ENCODE results near the gene SPDYE18.
"Not testable (repeated sequence)": the region's sequence is repeated elsewhere in the genome, so short reads cannot be mapped to it uniquely, and the experiment has no call there.

Gene SPDYE18

GRCh38 chr7:77005461-77006057, 56.8 kb downstream of the SPDYE18 start:
- DNase-seq, result not testable (repeated sequence)

- not testable (repeated sequence) for DNase-seq
These were observed 58.2 kb downstream of the SPDYE18 start for GRCh38 chr7:77004151-77004550.

GRCh38 chr7:77003241-77003640, 59.1 kb downstream of the SPDYE18 start:
- not testable (repeated sequence) for DNase-seq

GRCh38 chr7:77002678-77003233, 59.6 kb downstream of the SPDYE18 start:
- DNase-seq, result not testable (repeated sequence)

- DNase-seq, result not testable (repeated sequence)
These were observed 60.3 kb downstream of the SPDYE18 start for GRCh38 chr7:77002104-77002503.
